Measurements from ENCODE around the gene MELTF. TPM values are rescaled to one million over a fixed set of nuclear protein-coding genes. Genes with fewer than 3 reads are reported as not detected.

MELTF gene
- total and polyA plus RNA-seq, 9 of the 15 experiments (the other 6 are each of a cell fraction or from before 2014, with no cell fraction given) = 0.35 to 10.5 (median 4.5) TPM

DNA sequence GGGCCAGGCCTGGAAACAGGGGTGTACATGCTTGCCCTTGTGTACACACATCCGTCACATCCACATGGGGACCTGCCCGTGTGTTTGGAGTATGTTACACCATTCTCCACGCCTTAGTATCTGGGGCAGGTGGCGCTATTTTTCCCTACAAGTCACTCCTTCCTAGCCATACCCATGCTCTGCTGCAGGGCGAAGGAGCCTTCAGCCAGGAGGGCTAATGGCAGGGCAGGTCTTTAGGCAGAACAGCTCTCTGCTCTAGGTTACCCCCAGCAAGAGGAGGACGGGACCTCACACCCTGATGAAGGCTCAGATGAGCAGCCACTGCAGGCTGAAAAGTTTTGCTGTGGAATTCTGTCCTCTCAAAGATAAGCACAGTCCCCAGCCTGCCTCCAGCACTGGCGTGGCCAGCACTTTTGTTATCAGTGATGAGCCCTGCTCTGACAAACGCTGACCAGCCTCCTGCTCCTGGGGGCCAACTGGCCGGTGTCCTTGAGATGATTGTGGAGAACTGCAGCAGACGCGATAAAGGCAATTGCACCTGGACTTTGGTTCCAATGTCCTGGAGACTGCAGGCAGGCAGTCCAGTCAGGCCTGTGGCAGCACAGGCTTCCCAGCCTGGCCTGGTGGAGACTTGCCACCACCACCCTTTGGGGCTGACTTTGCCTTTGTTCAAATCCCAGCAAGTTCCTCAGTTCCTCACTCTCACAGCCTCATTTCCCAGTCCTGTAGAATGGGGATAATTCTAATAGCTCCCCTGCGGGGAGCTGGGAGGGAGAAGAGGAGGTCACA lies 41.2 kb downstream of the MELTF start (continued):
- TF ChIP-seq, protein P1, sequence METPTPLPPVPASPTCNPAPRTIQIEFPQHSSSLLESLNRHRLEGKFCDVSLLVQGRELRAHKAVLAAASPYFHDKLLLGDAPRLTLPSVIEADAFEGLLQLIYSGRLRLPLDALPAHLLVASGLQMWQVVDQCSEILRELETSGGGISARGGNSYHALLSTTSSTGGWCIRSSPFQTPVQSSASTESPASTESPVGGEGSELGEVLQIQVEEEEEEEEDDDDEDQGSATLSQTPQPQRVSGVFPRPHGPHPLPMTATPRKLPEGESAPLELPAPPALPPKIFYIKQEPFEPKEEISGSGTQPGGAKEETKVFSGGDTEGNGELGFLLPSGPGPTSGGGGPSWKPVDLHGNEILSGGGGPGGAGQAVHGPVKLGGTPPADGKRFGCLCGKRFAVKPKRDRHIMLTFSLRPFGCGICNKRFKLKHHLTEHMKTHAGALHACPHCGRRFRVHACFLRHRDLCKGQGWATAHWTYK (CRISPR knock-in tag; IDR thresholded peaks at IDR 0.05) = no peak
- no peak for TF ChIP-seq ETS2 (tag; IDR thresholded peaks at IDR 0.05; ENCODE audit: borderline replicate concordance, poor library complexity, severe bottlenecking)
- peak; percentile 89 for TF ChIP-seq SMARCE1 (IDR thresholded peaks at IDR 0.05)
- TF ChIP-seq XRCC3 (IDR thresholded peaks at IDR 0.05) = no peak
- TF ChIP-seq HSF4 (CRISPR knock-in tag; IDR thresholded peaks at IDR 0.05; ENCODE audit: borderline replicate concordance) = peak; percentile 13; the same call in 1 of the 2 replicates
- TF ChIP-seq, protein P2, sequence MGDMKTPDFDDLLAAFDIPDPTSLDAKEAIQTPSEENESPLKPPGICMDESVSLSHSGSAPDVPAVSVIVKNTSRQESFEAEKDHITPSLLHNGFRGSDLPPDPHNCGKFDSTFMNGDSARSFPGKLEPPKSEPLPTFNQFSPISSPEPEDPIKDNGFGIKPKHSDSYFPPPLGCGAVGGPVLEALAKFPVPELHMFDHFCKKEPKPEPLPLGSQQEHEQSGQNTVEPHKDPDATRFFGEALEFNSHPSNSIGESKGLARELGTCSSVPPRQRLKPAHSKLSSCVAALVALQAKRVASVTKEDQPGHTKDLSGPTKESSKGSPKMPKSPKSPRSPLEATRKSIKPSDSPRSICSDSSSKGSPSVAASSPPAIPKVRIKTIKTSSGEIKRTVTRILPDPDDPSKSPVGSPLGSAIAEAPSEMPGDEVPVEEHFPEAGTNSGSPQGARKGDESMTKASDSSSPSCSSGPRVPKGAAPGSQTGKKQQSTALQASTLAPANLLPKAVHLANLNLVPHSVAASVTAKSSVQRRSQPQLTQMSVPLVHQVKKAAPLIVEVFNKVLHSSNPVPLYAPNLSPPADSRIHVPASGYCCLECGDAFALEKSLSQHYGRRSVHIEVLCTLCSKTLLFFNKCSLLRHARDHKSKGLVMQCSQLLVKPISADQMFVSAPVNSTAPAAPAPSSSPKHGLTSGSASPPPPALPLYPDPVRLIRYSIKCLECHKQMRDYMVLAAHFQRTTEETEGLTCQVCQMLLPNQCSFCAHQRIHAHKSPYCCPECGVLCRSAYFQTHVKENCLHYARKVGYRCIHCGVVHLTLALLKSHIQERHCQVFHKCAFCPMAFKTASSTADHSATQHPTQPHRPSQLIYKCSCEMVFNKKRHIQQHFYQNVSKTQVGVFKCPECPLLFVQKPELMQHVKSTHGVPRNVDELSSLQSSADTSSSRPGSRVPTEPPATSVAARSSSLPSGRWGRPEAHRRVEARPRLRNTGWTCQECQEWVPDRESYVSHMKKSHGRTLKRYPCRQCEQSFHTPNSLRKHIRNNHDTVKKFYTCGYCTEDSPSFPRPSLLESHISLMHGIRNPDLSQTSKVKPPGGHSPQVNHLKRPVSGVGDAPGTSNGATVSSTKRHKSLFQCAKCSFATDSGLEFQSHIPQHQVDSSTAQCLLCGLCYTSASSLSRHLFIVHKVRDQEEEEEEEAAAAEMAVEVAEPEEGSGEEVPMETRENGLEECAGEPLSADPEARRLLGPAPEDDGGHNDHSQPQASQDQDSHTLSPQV (IDR thresholded peaks at IDR 0.05) = peak; percentile 64; the same call in 1 of the 2 replicates
- TF ChIP-seq NR3C1 (CRISPR knock-in tag; IDR thresholded peaks at IDR 0.05) = no peak
- TF ChIP-seq SMAD3 (CRISPR knock-in tag; conservative IDR thresholded peaks at IDR 0.05) = 0 out of 2 replicates have a peak, but pooled peaks have one; percentile 44
- TF ChIP-seq MYBL2 (IDR thresholded peaks at IDR 0.05; ENCODE audit: low read depth) = no peak
- TF ChIP-seq MYBL2 (CRISPR knock-in tag; IDR thresholded peaks at IDR 0.05; ENCODE audit: borderline replicate concordance) = no peak
- peak; percentile 98 for TF ChIP-seq NCOR1 (IDR thresholded peaks at IDR 0.05)
- TF ChIP-seq FOS (IDR thresholded peaks at IDR 0.05; ENCODE audit: extremely low read depth, insufficient read length) = no peak
- TF ChIP-seq PML (IDR thresholded peaks at IDR 0.05; ENCODE audit: low read length) = peak; percentile 98
- TF ChIP-seq POLR2H (tag; IDR thresholded peaks at IDR 0.05; ENCODE audit: low read depth) = no peak
- peak; percentile 85; the same call in 1 of the 2 replicates for TF ChIP-seq ZNF668 (CRISPR knock-in tag; IDR thresholded peaks at IDR 0.05)
- TF ChIP-seq, protein P3, sequence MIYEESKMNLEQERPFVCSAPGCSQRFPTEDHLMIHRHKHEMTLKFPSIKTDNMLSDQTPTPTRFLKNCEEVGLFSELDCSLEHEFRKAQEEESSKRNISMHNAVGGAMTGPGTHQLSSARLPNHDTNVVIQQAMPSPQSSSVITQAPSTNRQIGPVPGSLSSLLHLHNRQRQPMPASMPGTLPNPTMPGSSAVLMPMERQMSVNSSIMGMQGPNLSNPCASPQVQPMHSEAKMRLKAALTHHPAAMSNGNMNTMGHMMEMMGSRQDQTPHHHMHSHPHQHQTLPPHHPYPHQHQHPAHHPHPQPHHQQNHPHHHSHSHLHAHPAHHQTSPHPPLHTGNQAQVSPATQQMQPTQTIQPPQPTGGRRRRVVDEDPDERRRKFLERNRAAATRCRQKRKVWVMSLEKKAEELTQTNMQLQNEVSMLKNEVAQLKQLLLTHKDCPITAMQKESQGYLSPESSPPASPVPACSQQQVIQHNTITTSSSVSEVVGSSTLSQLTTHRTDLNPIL (CRISPR knock-in tag; IDR thresholded peaks at IDR 0.05) = no peak
- TF ChIP-seq, protein P4, sequence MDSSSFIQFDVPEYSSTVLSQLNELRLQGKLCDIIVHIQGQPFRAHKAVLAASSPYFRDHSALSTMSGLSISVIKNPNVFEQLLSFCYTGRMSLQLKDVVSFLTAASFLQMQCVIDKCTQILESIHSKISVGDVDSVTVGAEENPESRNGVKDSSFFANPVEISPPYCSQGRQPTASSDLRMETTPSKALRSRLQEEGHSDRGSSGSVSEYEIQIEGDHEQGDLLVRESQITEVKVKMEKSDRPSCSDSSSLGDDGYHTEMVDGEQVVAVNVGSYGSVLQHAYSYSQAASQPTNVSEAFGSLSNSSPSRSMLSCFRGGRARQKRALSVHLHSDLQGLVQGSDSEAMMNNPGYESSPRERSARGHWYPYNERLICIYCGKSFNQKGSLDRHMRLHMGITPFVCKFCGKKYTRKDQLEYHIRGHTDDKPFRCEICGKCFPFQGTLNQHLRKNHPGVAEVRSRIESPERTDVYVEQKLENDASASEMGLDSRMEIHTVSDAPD (CRISPR knock-in tag; IDR thresholded peaks at IDR 0.05) = no peak
- TF ChIP-seq BMI1 (IDR thresholded peaks at IDR 0.05; ENCODE audit: low read length) = no peak
- no peak for TF ChIP-seq SAFB (IDR thresholded peaks at IDR 0.05; ENCODE audit: borderline replicate concordance, low read depth, low read length)
- peak; percentile 67 for TF ChIP-seq GABPB1 (CRISPR knock-in tag; IDR thresholded peaks at IDR 0.05)

Data from K562 (cell line).